Measurements from ENCODE around the gene KIF4A. TPM values are rescaled to one million over a fixed set of nuclear protein-coding genes. Genes with fewer than 3 reads are reported as not detected.

Gene KIF4A
- total and polyA plus RNA-seq, 10 of the 15 experiments (the other 5 are each of a cell fraction or from before 2014, with no cell fraction given) = 10.8 to 28.8 (median 22.5) TPM

DNA sequence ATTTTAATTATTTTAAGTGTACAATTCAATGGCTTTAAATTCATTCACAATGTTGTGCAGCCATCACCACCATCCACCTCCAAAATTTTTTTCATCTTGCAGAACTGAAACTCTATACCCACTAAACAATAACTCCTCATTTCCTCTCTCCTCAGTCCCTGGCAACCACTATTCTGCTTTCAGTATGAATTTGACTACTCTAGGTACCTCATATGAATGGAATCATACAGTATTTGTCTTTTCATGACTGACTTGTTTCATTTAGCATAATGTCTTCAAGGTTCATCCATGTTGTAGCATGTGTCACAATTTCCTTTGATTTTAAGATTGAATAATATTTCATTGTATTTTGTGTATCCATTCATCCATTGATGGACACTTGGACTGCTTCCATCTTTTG, 46.9 kb downstream of the KIF4A start (continued):
- TF ChIP-seq NFXL1 (IDR thresholded peaks at IDR 0.05; ENCODE audit: borderline replicate concordance) = no peak
- TF ChIP-seq BACH1 (IDR thresholded peaks at IDR 0.05; ENCODE audit: borderline replicate concordance) = peak; percentile 87
- TF ChIP-seq CEBPZ (IDR thresholded peaks at IDR 0.05; ENCODE audit: low read depth, low read length) = no peak
- TF ChIP-seq YBX1 (IDR thresholded peaks at IDR 0.05) = no peak
- TF ChIP-seq RCOR1 (conservative IDR thresholded peaks at IDR 0.05; ENCODE audit: low read depth, low read length) = no peak

GRCh38 chrX:70338290-70338689, 48.4 kb downstream of the KIF4A start:
- no TSS peak for BruUV-seq (replicated peaks)
- FAIRE-seq = no peak
- intact Hi-C loops (cut with micrococcal nuclease; ENCODE audit: unreplicated experiment) = no loop called here

More at GRCh38 chrX:70338290-70338689, 48.4 kb downstream of the KIF4A start:
- RAD21 ChIA-PET (ENCODE audit: unreplicated experiment) = no interaction called here
- Histone ChIP-seq H3K79me2 (ENCODE audit: control insufficient read depth, insufficient read depth, low read length) (no peaks in the 10 kb centered on the region), H3K9me3 (replicated peaks; ENCODE audit: control insufficient read depth, insufficient read depth, low read length) (no peaks in the 10 kb centered on the region), H3K4me2 (ENCODE audit: control insufficient read depth, insufficient read depth) (no peak overlapping the region), H3K27me3 (replicated peaks in 1 of 2; ENCODE audit: control insufficient read depth in 2 of 2, insufficient read depth in 2 of 2, low read length in 1 of 2) (no peaks in the 10 kb centered on the region), H3K27ac (ENCODE audit: control insufficient read depth, insufficient read depth) (no peak overlapping the region), H3K36me3 (ENCODE audit: control insufficient read depth in 2 of 2, insufficient read depth in 2 of 2, low read length in 1 of 2) (no peaks in the 10 kb centered on the region), H3K4me3 (no peak overlapping the region), H3K9ac (ENCODE audit: control insufficient read depth, insufficient read depth, low read length) (no peak overlapping the region), H4K20me1 (ENCODE audit: control insufficient read depth, insufficient read depth) (no peaks in the 10 kb centered on the region), H2AFZ (ENCODE audit: control insufficient read depth, low read depth, low read length) (no peak overlapping the region), H3K4me1 (ENCODE audit: control insufficient read depth, insufficient read depth, low read length) (no peaks in the 10 kb centered on the region)
- POLR2A ChIA-PET = no interaction called here
- no peak for ATAC-seq
- DNase-seq (ENCODE audit: low read depth, low spot score) = no peak
- 42% methylated on average over 4 of the region's 4 CpGs for WGBS (ENCODE audit: insufficient coverage, insufficient replicate concordance, low lambda C conversion rate, missing lambda C conversion rate)
- TF ChIP-seq WRNIP1 (IDR thresholded peaks at IDR 0.05; ENCODE audit: borderline replicate concordance, low read depth, low read length) = no peak
- TF ChIP-seq NBN (IDR thresholded peaks at IDR 0.05) = no peak
- TF ChIP-seq, protein P1, sequence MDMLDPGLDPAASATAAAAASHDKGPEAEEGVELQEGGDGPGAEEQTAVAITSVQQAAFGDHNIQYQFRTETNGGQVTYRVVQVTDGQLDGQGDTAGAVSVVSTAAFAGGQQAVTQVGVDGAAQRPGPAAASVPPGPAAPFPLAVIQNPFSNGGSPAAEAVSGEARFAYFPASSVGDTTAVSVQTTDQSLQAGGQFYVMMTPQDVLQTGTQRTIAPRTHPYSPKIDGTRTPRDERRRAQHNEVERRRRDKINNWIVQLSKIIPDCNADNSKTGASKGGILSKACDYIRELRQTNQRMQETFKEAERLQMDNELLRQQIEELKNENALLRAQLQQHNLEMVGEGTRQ (IDR thresholded peaks at IDR 0.05; ENCODE audit: borderline replicate concordance, low read depth, low read length) = no peak
- TF ChIP-seq CREM (IDR thresholded peaks at IDR 0.05; ENCODE audit: low read depth) = no peak
- no peak for TF ChIP-seq IRF3 (IDR thresholded peaks at IDR 0.05)
- no peak for TF ChIP-seq PBX3 (IDR thresholded peaks at IDR 0.05; ENCODE audit: insufficient replicate concordance, low read depth, low read length)
- TF ChIP-seq HDGF (IDR thresholded peaks at IDR 0.05) = no peak
- no peak for TF ChIP-seq ETV6 (conservative IDR thresholded peaks at IDR 0.05 in 1 of 2, IDR thresholded peaks at IDR 0.05 in 1 of 2; ENCODE audit: borderline replicate concordance in 1 of 2, low read depth in 1 of 2)
- no peak for TF ChIP-seq CREB1 (IDR thresholded peaks at IDR 0.05; ENCODE audit: low read depth)
- no peak for TF ChIP-seq PAX5 (IDR thresholded peaks at IDR 0.05; ENCODE audit: borderline replicate concordance, low read depth, low read length)
- no peak for TF ChIP-seq IRF4 (IDR thresholded peaks at IDR 0.05; ENCODE audit: low read depth, low read length)
- no peak for TF ChIP-seq CEBPB (IDR thresholded peaks at IDR 0.05; ENCODE audit: borderline replicate concordance in 1 of 2, low read depth in 2 of 2, low read length in 2 of 2)
- TF ChIP-seq RFX5 (IDR thresholded peaks at IDR 0.05; ENCODE audit: low read depth, low read length) = no peak
- in situ Hi-C loops (cut with MboI) = no loop called here
- SMC1A ChIA-PET (ENCODE audit: uncharacterized antibody, unreplicated experiment) = interaction anchor here (1.0 kb wide), 1 partner anchor 47 kb away, joined by 4 read pairs; no protein-coding TSS in a partner anchor
- CTCF ChIA-PET = interaction anchor here (1.3 kb wide), 1 partner anchor 95 kb away, joined by 3 read pairs; no protein-coding TSS in a partner anchor

Measured in GM12878 (cell line).